ENCODE measurements around the gene STX5. TPM values are rescaled to one million over a fixed set of nuclear protein-coding genes. Genes with fewer than 3 reads are reported as not detected.

STX5 gene
- total RNA-seq, 2 experiments from 2014 or later: 93.1 to 104 TPM

DNA sequence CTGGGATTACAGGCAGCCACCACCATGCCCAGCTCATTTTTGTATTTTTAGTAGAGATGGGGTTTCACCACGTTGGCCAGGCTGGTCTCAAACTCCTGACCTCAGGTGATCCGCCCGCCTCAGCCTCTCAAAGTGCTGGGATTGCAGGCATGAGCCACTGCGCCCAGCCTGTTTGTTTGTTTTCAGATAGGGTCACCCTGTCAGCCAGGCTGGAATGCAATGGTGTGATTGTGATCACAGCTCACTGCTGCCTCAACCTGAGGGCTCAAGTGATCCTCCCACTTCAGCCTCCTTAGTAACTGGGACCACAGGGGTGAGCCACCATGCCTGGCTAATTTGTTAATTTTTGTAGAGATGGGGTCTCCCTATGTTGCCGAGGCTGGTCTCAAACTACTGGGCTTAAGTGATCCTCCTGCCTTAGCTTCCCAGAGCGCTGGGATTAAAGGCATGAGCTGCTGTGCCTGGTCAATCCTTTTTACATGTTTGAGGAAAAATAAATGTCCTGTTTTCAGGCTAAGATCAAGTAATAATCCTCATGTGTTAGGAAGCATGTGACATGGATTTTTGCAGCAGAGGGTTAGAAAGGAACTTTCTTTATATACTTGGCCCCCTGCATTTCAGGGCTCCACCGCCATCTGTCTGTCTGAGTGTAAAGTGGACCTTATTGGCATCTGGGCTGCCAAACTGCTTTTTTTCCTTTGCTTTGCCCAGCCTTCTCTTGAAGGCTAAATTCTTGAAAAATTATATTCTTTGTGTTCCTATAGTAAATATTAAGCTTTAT lies 44.0 kb upstream of the STX5 start:
- H3K4me3 Mint-ChIP-seq: no peak overlapping the region
- H3K27ac Mint-ChIP-seq: no peak overlapping the region
- H3K9me3 Mint-ChIP-seq: no peaks in the 10 kb centered on the region
- Histone ChIP-seq H3K4me3 (ENCODE audit: low read length) (no peak overlapping the region), H3K36me3 (ENCODE audit: insufficient read depth, low read length) (no peaks in the 10 kb centered on the region), H3K27ac (ENCODE audit: low read depth in 1 of 2, low read length in 2 of 2) (no peak overlapping the region), H3K9me3 (ENCODE audit: control insufficient read depth in 1 of 2, insufficient read depth in 1 of 2, low read length in 2 of 2) (no peaks in the 10 kb centered on the region), H3K27me3 (ENCODE audit: control insufficient read depth in 1 of 2, insufficient read depth in 2 of 2, low read length in 2 of 2) (no peaks in the 10 kb centered on the region), H3K4me1 (ENCODE audit: insufficient read depth, low read length) (peaks cover 14% of the 10 kb centered on the region)
- peaks cover 16% of the 10 kb centered on the region for H3K36me3 Mint-ChIP-seq (ENCODE audit: low read depth)
- H3K4me1 Mint-ChIP-seq (ENCODE audit: low read depth): peaks cover 14% of the 10 kb centered on the region
- POLR2A ChIA-PET: interaction anchor here (0.9 kb wide), 1 partner anchor 13 kb away, joined by 3 read pairs; no protein-coding TSS in a partner anchor
- TF ChIP-seq, protein P1, sequence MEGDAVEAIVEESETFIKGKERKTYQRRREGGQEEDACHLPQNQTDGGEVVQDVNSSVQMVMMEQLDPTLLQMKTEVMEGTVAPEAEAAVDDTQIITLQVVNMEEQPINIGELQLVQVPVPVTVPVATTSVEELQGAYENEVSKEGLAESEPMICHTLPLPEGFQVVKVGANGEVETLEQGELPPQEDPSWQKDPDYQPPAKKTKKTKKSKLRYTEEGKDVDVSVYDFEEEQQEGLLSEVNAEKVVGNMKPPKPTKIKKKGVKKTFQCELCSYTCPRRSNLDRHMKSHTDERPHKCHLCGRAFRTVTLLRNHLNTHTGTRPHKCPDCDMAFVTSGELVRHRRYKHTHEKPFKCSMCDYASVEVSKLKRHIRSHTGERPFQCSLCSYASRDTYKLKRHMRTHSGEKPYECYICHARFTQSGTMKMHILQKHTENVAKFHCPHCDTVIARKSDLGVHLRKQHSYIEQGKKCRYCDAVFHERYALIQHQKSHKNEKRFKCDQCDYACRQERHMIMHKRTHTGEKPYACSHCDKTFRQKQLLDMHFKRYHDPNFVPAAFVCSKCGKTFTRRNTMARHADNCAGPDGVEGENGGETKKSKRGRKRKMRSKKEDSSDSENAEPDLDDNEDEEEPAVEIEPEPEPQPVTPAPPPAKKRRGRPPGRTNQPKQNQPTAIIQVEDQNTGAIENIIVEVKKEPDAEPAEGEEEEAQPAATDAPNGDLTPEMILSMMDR (IDR thresholded peaks at IDR 0.05): no peak
- intact Hi-C loops (cut with DNase I, micrococcal nuclease): no loop called here
- CTCF ChIA-PET: interaction anchor here (1.8 kb wide), 1 partner anchor 89 kb away, joined by 7 read pairs; no protein-coding TSS in a partner anchor
- DNase-seq: no peak
- ATAC-seq (ENCODE audit: poor library complexity): no peak
- H3K27me3 Mint-ChIP-seq: no peaks in the 10 kb centered on the region

DNA sequence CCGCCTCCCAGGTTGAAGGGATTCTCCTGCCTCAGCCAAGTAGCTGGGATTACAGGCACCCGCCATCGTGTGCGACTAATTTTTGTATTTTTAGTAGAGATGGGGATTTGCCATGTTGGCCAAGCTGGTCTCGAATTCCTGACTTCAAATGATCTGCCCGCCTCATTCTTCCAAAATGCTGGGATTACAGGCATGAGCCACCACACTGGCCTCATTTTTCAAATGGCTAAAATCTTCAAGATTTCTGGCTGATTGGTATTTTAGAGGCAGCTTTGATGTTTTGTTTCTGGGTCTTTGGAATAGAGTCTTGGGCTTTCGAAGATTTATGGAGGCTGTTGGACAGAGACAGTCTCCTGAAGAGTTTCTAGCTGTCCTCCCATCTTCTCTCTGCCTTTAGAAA lies 43.0 kb upstream of the STX5 start:
- no peaks in the 10 kb centered on the region for H3K36me3 ChIP-seq (ENCODE audit: insufficient read depth, low read length)
- DNase-seq (no peak), ATAC-seq (ENCODE audit: poor library complexity) (no peak)
- no peak overlapping the region for H3K27ac ChIP-seq (ENCODE audit: low read depth in 1 of 2, low read length in 2 of 2)
- no peaks in the 10 kb centered on the region for H3K27me3 ChIP-seq (ENCODE audit: control insufficient read depth in 1 of 2, insufficient read depth in 2 of 2, low read length in 2 of 2)
- POLR2A ChIA-PET: no interaction called here
- TF ChIP-seq, protein P1 (IDR thresholded peaks at IDR 0.05): no peak
- H3K9me3 ChIP-seq (ENCODE audit: control insufficient read depth in 1 of 2, insufficient read depth in 1 of 2, low read length in 2 of 2): no peaks in the 10 kb centered on the region
- peaks cover 5% of the 10 kb centered on the region for H3K4me1 ChIP-seq (ENCODE audit: insufficient read depth, low read length)
- H3K27ac Mint-ChIP-seq: no peak overlapping the region
- intact Hi-C loops (cut with DNase I, micrococcal nuclease): no loop called here
- no peaks in the 10 kb centered on the region for H3K9me3 Mint-ChIP-seq
- no peaks in the 10 kb centered on the region for H3K27me3 Mint-ChIP-seq
- no peak overlapping the region for H3K4me3 Mint-ChIP-seq
- CTCF ChIA-PET: interaction anchor here (1.8 kb wide), 1 partner anchor 88 kb away, joined by 7 read pairs; no protein-coding TSS in a partner anchor
- no peak overlapping the region for H3K4me3 ChIP-seq (ENCODE audit: low read length)
- peaks cover 4% of the 10 kb centered on the region for H3K4me1 Mint-ChIP-seq (ENCODE audit: low read depth)
- H3K36me3 Mint-ChIP-seq (ENCODE audit: low read depth): peaks cover 6% of the 10 kb centered on the region

DNA sequence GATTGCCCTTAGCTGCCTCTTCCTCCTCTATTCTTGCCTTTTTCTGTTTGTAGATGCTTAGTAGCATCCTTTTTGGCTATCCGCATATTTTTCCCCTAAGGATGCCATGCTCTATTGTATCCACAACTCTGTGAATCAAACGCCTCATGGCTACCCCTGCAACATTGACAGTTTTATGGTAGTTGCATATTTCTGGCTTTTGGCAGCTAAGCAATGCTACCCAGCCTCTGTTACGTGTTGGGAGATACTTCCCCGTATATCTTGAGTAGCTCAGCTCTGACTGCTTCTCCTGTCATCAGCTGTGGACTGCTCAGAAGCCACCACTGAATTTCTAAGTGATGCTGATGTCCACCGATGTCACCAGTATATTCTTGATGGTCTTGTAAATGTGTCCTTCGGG lies 33.8 kb upstream of the STX5 start:
- ATAC-seq (ENCODE audit: poor library complexity) (no peak), DNase-seq (no peak)
- H3K4me1 Mint-ChIP-seq (ENCODE audit: low read depth): peaks cover 6% of the 10 kb centered on the region
- H3K9me3 Mint-ChIP-seq: no peaks in the 10 kb centered on the region
- POLR2A ChIA-PET: interaction anchor here (0.9 to 2.7 kb wide), 4 partner anchors 9 to 79 kb away, joined by 4 to 12 read pairs (median 6); partner anchors contain the start of genes SLC3A2 and TMEM179B
- no peak overlapping the region for H3K27ac ChIP-seq (ENCODE audit: low read depth in 1 of 2, low read length in 2 of 2)
- H3K36me3 ChIP-seq (ENCODE audit: insufficient read depth, low read length): no peaks in the 10 kb centered on the region
- peaks cover 4% of the 10 kb centered on the region for H3K4me1 ChIP-seq (ENCODE audit: insufficient read depth, low read length)
- no peaks in the 10 kb centered on the region for H3K36me3 Mint-ChIP-seq (ENCODE audit: low read depth)
- no peaks in the 10 kb centered on the region for H3K27me3 Mint-ChIP-seq
- no peaks in the 10 kb centered on the region for H3K9me3 ChIP-seq (ENCODE audit: control insufficient read depth in 1 of 2, insufficient read depth in 1 of 2, low read length in 2 of 2)
- H3K4me3 Mint-ChIP-seq: no peak overlapping the region
- intact Hi-C loops (cut with DNase I, micrococcal nuclease): loop anchor here in 1 of 2 experiments (10.0 kb wide), 1 partner anchor 441 kb away; no protein-coding TSS in a partner anchor
- TF ChIP-seq, protein P1 (IDR thresholded peaks at IDR 0.05): no peak
- CTCF ChIA-PET: interaction anchor here (0.5 to 5.2 kb wide), 6 partner anchors 8 to 79 kb away, joined by 3 to 49 read pairs (median 4); partner anchors contain the start of gene TMEM179B
- no peak overlapping the region for H3K27ac Mint-ChIP-seq
- no peak overlapping the region for H3K4me3 ChIP-seq (ENCODE audit: low read length)
- H3K27me3 ChIP-seq (ENCODE audit: control insufficient read depth in 1 of 2, insufficient read depth in 2 of 2, low read length in 2 of 2): no peaks in the 10 kb centered on the region
